Left colon (tissue), 2 donors: ENCODE results near the gene TAS2R30. TPM values are rescaled to one million over a fixed set of nuclear protein-coding genes. Genes with fewer than 3 reads are reported as not detected.

Experiments
- ATAC-seq: fragments of 200-7000 bp; cut with Tn5 transposase; one replicate; pipeline ENCODE4 v1.9.1; 2020; ENCODE audit warnings: mild to moderate bottlenecking, moderate library complexity
- DNase-seq, 2 donors: peaks; one replicate each; pipeline ENCODE4 v3.0.0-alpha.2; 2020
- intact Hi-C, 2 donors: fragments of 100-400 bp; cut with DNase I in 1 of 2; cut with micrococcal nuclease in 1 of 2; formaldehyde crosslinking; loops; one replicate each; pipeline versions ENCODE4 v1.11.2 to v1.14.0; 2022; cut with DNase I, micrococcal nuclease
- long read RNA-seq: library from polyadenylated mRNA; unstranded; transcript quantifications from one replicate; pipeline ENCODE4 v2.0.0, GENCODE V29; 2021
- total RNA-seq, 2 donors: library from RNA; stranded (reverse); fragmentation: NEBNext Ultra II Directional; extraction: Animal tissue kit (Norgen Biotek cat#: 25700); gene quantifications; one replicate each; pipeline ENCODE4 v1.2.1, GENCODE V29; 2021
- donor health status: DM: no; HTN: no; CAD: no.
- donor health status: DM: yes; HTN: yes; CAD: no.

TAS2R30 gene
- 1 to 10 TPM; 2.3 to 4.0 TPM for total RNA-seq
- long read RNA-seq: 0 reads

GRCh38 chr12:11134305-11134704, at the start of gene TAS2R30:
Gene TAS2R30 (minus strand): TSS chr12:11134644. CDS start chr12:11134244, 400 bp downstream.
- DNase-seq (no peak), ATAC-seq (no peak)
- intact Hi-C loops: no loop called here

GRCh38 chr12:11183011-11183410, 48.6 kb upstream of the TAS2R30 start:
- ATAC-seq (no peak), DNase-seq (no peak)
- intact Hi-C loops: no loop called here

DNA sequence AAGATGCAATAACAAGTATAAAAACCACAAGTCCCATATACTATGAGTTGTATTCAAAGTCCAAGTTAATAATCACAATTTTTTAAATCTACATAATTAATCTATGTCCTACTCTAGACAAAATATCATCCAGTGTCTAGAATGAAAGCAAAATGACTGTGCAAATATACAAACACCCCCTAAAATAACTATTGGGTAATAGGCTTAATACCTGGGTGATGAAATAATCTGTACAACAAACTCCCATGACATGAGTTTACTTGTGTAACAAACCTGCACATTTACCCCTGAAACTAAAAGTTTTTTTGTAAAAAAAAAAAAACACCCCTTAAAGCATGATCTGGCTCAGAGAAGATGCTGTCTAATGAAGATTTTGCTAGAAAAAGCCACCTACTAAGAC, 48.1 kb upstream of the TAS2R30 start:
- DNase-seq: no peak
- intact Hi-C loops: no loop called here
- ATAC-seq: no peak

DNA sequence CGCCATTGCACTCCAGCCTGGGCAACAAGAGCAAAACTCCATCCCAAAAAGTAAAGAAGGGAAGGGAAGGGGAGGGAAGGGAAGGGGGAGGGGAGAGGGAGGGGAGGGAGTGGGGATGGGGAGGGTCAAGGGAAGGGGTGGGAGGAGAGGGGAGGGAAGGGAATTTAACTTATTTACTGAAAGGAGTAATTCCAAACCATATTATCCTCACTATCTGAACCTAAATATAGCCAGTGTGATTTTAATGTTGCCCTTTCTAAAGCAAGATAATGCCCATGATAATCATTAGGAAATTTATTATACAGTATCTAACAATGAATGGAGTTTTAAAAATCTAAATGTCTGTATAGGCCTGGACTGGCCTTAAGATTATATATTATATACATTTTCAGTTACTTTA, 43.8 kb upstream of the TAS2R30 start:
- intact Hi-C loops: no loop called here
- ATAC-seq (no peak), DNase-seq (no peak)

DNA sequence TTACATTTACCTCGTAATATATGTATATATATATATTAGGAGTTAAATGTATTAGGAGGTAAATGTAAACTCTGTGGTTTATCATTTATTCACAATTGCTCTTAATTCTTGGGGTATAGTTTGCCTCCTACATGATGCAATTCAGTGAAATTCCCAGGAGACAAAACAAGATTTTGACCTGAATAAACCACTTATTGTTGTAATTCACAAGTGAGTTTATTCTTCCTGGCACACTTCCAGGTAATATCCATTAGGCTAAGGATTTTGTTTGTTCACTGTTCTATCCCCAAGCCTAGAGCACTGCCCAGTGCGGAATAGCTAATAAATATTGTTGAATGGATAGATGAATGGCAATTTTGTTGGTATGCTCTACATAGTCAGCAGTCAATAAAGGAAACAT, 39.6 kb upstream of the TAS2R30 start:
- DNase-seq (no peak), ATAC-seq (no peak)
- intact Hi-C loops: no loop called here

- intact Hi-C loops: no loop called here
- peak; percentile 25 for ATAC-seq
Observed at GRCh38 chr12:11171969-11172675, 37.7 kb upstream of the TAS2R30 start.

GRCh38 chr12:11171145-11171968, 36.9 kb upstream of the TAS2R30 start, which contains the start of gene SMIM10L1:
Gene SMIM10L1 (plus strand): TSS chr12:11171194. CDS start chr12:11171357, 163 bp downstream.
- intact Hi-C loops: no loop called here
- ATAC-seq (peak; percentile 99), DNase-seq (peak; percentile 93 to 94)

More at GRCh38 chr12:11171969-11172675, 37.7 kb upstream of the TAS2R30 start:
- DNase-seq: no peak

DNA sequence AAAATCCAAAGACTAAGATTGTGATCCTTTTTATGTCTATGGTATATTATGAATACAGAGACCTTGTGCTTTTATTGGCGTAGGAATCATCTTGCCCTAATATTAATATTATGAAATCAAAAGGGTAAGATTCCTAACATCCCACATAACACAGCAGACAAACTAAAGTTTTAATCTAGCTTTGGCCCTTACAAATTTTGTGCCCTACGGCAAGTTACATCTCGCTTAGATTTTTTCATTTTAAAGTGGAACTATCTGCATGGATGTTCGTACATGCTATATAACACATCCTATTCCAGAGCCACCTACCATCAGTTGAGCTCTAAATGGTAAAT, 36.3 kb upstream of the TAS2R30 start:
- intact Hi-C loops: no loop called here
- ATAC-seq: no peak
- no peak for DNase-seq

GRCh38 chr12:11166300-11166699, 31.9 kb upstream of the TAS2R30 start:
- DNase-seq (no peak), ATAC-seq (no peak)
- intact Hi-C loops: no loop called here

DNA sequence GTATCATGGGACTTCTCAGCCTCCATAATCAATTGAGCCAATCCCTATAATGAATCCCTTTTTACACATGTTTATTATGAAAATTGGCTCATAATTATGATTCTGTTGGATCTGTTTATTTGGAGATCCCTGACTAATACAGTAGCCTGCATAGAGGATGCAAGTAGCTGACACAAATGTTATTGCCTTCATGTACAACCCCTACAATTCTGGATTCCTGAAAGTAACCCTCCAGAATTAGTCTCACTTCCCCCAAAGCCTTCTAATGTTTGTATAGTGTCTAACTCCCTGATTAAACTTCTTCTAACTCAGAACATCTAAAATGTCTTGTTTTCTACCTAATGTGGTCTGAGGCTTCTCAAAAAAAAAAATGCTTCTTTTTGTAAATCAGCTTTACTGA, 29.9 kb upstream of the TAS2R30 start:
- intact Hi-C loops: no loop called here
- DNase-seq (no peak), ATAC-seq (no peak)

DNA sequence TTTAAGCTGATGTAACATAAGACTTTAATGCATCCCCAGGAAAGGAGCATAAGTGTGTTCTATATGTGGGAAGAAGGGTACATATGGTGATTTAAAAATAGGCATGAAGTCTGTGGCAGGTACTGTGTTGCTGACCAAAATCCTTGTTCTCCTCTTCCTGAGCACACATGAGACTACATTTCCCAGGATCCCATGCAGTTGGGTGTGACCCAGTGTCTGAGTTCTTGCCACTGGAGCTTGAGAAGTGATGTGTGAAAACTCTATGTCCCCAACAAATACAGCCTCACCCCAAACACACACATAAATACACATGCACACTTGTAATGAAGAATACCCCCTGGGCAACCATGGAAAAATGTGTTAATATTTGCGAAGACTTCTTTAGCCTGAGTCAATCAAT, 28.1 kb upstream of the TAS2R30 start:
- ATAC-seq (no peak), DNase-seq (no peak)
- intact Hi-C loops: no loop called here

- DNase-seq: no peak
- intact Hi-C loops: no loop called here
- ATAC-seq: no peak
Observed at GRCh38 chr12:11158885-11159444, 24.5 kb upstream of the TAS2R30 start.

DNA sequence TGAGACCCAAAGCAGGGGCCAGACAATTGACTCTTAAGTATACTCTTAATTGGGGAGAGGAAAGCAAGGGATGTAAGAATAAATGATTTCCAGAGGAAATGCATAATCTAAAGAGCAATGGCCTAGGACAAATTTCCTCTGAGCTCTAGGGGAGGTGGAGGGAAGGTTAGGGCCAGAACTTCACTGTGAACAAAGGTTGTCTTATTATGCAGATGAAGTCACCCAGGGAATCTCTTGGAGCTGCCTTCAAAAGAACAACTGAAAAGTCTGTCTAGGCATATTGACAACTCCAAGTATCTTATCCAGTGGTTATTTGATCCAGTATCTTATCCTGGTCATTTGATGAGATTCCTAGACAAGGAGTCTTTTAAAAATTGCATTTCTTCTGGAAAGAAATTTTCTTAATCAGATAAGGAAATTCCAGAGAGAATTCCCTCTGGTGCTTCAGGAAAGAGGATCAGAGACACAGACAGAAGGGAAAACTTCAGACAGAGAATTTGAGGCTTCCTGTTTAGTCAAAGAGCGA, 20.0 kb upstream of the TAS2R30 start:
- no peak for ATAC-seq
- intact Hi-C loops: no loop called here
- DNase-seq: no peak

GRCh38 chr12:11152725-11153124, 18.3 kb upstream of the TAS2R30 start:
- intact Hi-C loops: no loop called here
- ATAC-seq (no peak), DNase-seq (no peak)

- ATAC-seq (no peak), DNase-seq (no peak)
- intact Hi-C loops: no loop called here
Observed at GRCh38 chr12:11150832-11151231, 16.4 kb upstream of the TAS2R30 start.

DNA sequence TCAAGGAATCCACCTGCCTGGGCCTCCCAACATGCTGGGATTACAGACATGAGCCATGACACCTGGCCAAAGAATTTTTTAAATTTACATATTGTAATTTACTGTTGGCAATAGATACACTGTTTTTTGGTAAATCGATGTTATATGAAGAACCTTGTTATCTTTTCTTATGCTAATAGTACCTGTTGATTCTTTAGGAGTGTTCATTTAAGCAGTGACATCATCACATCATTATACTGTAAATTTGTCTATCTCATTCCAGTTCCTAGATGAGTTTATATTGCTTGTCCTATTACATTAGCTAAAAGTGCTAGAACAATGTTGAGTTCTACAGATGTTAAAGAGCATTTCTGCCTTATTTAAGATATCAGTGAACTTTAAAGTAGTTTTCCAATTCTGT, 13.0 kb upstream of the TAS2R30 start:
- ATAC-seq: no peak
- DNase-seq: no peak
- intact Hi-C loops: no loop called here

- DNase-seq: no peak
- intact Hi-C loops: no loop called here
- ATAC-seq: no peak
Observed at GRCh38 chr12:11144297-11144696, 9.9 kb upstream of the TAS2R30 start.

- no peak for DNase-seq
- intact Hi-C loops: no loop called here
- no peak for ATAC-seq
Observed at GRCh38 chr12:11143352-11143751, 8.9 kb upstream of the TAS2R30 start.

- no peak for ATAC-seq
- intact Hi-C loops: no loop called here
- no peak for DNase-seq
Observed at GRCh38 chr12:11136075-11136474, 1.6 kb upstream of the TAS2R30 start.

GRCh38 chr12:11133816-11134215, 628 bp downstream of the TAS2R30 start:
- DNase-seq (no peak), ATAC-seq (no peak)
- intact Hi-C loops: no loop called here
